GM19372 (cell line): ENCODE data around the gene SHROOM4.

Experiments
- ATAC-seq: cut with Tn5 transposase; IDR thresholded peaks from one replicate; pipeline ENCODE4 v1.9.1; 2021; ENCODE audit warnings: mild to moderate bottlenecking, low read depth, moderate library complexity; ENCODE audit not compliant: unreplicated experiment

Gene SHROOM4

GRCh38 chrX:50629774-50630173, 184.2 kb downstream of the SHROOM4 start:
- ATAC-seq, result no peak

DNA sequence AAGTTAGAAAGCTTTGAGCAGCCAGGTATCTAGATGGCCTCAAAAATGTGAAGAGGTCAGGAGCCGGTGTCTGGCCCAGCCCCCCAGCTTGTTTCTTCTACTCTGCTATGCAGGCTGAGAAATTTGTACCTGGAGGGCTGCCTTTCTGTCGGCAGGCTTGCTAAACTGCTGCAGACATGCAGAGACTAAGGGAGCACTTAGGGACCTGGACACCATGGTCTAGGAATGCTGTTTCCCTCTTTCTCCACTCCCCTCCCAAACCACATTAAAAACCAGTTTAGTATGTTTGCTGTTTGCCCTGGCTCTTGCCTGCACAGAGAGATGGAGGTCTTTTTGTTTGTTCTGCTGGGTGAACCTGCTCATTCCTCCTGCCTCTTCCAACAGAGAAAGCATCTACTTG, 186.3 kb downstream of the SHROOM4 start:
- ATAC-seq, result no peak

DNA sequence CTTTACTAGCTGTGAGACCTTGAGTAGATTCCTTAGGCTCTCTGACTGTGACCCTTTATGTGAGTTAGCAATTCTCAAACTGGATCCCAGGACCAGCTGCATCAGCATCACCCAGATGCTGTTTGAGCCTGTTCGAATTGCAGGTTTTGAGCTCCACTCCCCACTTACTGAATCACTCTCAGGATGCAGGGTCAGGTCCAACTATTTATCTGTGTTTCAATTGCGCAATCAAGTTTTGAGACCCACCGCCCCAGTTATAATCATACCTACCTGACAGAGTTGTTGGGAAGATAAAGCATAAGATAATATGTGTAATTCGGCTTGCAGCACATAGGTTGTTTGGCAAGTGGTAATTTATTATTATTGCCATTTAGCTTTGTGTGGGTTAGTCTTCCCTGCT, 187.6 kb downstream of the SHROOM4 start:
- no peak for ATAC-seq

DNA sequence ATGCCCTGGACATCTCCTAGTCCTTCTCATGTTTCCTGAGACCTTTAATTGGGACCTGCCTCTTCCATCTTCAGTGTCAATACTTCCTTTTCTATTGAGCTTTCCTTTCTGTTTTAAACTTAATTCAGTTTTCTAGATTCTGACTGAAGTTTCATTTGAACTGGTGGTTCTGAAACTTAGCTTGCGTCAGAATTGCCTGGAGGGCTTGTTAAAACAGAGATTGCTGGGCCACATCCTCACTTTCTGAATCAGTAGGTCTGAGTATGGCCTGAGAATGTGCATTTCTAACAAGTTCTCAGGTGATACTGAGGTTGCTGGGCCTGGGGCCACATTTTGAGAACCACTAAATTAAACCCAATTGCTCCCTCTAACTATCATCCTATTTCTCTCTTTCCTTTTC, 191.2 kb downstream of the SHROOM4 start:
- no peak for ATAC-seq

DNA sequence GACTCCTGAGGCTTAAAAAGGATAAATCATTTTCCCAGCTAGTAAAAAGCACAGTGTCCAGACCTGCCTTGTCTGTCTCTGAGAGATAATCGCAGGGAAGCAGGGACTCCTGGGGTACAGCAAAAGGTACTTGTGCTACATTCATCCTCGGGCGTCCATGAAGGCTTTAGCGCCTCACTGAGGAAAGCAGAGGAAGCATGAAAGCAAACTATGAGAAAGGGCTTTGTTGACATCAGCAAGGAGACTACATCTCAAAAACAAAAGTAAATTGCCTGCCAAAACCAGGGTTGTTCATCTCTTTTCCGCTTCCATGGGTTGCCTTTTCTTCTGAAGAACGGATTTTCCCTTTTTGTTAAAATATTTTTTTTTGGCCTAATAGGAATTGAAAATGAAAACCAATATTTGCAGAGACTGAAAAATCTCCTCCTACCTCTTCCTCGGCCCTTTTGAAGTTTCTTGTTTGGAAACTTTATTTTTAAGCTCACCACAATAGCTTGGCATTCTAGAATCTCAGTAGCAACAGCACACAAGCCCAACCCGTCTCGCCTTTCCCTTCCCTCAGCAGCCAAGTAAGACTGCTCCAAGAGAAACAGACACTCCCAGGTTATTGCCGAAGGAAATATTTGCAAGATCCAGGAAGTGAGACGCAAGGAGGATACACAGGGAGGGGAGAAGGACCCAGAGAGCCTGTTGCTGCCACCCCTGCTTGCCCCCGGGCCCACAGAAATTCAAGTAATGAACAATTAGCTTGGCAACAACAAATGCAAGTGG, 195.0 kb downstream of the SHROOM4 start:
- ATAC-seq, result no peak

DNA sequence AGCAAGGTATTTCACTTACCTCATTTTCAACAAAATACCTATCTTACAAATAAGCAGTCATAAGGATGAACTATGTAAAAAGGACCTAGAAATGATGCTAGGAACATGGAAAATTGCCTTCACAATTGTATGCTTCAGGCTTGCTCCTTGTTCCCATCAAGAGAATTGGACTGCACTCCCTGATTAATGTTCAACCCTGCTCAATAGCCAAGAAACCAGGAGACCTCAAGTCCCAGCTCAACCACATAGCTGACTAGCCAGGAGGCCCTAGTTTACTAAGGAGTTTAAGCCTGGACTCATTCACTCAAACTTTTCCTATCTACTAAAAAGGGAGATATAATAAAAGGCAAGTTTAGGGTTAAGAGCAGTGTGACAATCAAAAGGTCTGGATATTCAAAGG, 196.8 kb downstream of the SHROOM4 start:
- no peak for ATAC-seq

DNA sequence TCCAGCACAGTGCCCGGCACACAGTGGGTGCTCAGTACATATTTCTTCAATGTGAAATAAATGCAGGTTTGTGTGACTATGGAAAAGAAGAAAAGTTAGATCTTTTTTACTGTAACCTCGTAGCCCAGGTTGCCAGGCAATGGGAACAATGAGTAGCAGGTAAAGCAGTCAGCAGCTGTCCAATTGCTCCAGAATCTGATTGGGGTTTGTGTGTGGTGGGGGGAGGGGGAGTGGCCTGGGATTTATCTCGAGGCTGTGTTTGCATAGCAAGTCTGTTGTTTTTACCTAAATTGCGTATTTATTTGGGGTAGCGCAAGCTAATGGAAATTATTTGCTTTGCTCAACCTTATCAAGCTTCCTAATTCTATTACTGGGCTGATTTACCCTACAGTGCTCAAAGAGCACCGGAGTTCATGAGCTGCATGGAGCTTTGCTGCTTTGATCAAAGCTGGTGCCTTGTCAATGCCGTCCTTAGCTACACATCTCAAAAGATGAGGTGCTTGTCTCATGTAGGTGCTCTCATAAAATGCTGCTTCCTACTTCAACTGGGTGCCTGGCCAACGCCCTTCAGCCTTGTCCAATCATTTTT, 198.3 kb downstream of the SHROOM4 start:
- ATAC-seq, result no peak

- ATAC-seq, result no peak
Measured at GRCh38 chrX:50614460-50614859, 199.5 kb downstream of the SHROOM4 start.

- no peak for ATAC-seq
Measured at GRCh38 chrX:50613846-50614245, 200.1 kb downstream of the SHROOM4 start.

- no peak for ATAC-seq
Measured at GRCh38 chrX:50609796-50610195, 204.2 kb downstream of the SHROOM4 start.

GRCh38 chrX:50606300-50606950, 207.6 kb downstream of the SHROOM4 start:
- ATAC-seq, result no peak

GRCh38 chrX:50596056-50596455, 217.9 kb downstream of the SHROOM4 start:
- no peak for ATAC-seq

GRCh38 chrX:50594788-50595187, 219.2 kb downstream of the SHROOM4 start:
- no peak for ATAC-seq

DNA sequence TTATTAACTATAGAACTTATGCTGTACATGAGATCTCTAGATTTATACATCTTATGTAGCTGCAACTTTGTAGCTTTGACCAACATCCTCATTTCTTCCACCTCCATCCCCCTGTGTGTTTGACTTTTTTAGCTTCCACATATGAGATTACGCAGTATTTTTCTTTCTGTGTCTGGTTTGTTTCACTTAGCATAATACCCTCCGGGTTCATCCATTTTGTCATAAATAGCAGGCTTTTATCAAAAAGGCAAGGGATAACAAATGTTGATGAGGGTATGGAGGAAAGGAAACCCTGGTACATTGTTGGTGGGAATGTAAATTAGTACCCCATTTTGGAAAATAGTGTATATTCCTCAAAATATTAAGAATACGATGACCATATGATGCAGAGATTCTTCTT, 227.0 kb downstream of the SHROOM4 start:
- no peak for ATAC-seq

GRCh38 chrX:50586407-50586806, 227.6 kb downstream of the SHROOM4 start:
- ATAC-seq, result no peak

GRCh38 chrX:50581405-50581804, 232.6 kb downstream of the SHROOM4 start:
- no peak for ATAC-seq

DNA sequence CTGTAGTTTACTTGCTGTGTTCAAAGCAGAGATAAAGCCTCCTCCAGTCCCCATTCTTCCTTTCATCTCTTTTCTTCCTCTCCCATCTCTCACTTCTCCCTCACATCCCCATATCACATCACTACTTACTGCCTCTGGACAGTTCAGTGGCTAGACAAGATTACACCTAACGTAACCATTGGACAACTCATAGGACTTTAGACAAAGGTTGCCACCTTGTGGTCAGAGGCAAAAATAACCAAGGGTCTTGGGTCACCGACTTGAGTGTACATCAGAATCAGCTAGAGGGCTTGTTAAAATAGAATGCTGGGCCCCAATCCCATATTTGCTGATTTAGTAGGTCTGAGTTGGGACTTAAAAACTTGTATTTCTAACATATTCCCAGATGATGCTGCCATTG, 234.0 kb downstream of the SHROOM4 start:
- ATAC-seq, result peak; percentile 64

DNA sequence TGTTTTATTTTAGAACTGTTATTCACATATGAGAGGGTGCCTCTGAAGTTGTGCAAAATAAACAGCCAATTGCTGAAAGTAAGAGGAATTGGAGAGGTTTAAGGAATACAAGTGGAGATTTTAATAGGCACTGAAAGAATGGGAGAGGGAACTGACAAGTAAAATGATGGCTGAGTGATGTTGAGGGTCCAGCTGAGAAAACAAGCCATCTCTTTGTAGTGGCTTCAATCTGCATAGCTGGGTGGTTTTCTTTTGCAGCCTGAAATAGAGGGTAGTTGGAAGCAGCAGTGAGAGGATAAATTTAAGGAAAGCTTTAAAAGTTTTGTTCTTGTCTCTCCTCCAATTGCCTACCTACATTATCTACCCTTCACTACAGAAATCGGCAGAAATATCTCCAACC, 236.7 kb downstream of the SHROOM4 start:
- ATAC-seq, result no peak

DNA sequence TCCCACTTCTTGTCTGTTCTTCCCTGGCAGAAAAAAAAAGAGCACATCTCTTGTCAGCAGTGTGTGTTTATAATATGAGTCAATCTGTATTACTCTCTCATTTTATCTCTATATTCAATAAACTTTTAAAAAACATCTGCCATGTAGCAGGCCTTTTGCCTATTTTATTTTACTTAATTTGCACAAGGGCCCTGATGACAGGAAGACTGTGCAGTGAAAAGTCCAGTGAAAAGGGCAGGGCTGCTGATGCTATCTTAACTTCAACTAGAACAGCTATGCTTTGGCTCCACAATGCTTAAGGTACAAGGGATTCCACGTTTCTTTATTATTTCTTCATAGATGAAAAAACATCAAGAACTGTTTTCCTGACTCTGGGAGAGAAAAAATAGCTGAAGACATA, 246.4 kb downstream of the SHROOM4 start:
- no peak for ATAC-seq

GRCh38 chrX:50565718-50566117, 248.3 kb downstream of the SHROOM4 start:
- ATAC-seq, result no peak
